ENCODE measurements around the gene ARMH4. TPM values are rescaled to one million over a fixed set of nuclear protein-coding genes. Genes with fewer than 3 reads are reported as not detected.

The ARMH4 gene
- total and polyA plus RNA-seq, 8 donors: 0.11 to 2.7 (median 0.86) TPM

DNA sequence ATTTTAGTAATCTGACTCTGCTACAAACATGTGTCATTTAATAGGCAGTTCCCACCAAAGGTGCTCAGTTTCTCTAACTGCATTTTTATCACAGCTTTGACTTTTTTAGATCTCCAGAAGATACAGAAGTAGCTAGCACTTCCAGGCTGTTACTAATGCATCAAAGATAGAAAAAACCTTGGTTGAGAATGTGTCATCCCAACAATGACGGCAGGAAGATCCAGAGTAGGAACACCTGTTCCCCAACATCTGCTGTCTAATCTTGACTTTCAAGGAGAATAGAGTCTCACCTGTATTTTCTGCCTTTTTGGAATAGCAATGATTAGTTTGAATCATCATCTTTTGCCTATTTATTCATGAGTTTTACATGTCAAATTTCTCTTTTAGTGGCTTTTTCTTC, 45.0 kb downstream of the ARMH4 start:
- H3K27ac ChIP-seq: no peak overlapping the region
- no peak for ATAC-seq
- intact Hi-C loops (cut with DNase I): loop anchor here in 1 of 3 donors (5.0 to 10.0 kb wide), 2 partner anchors 60 to 258 kb away; no protein-coding TSS in a partner anchor
- H3K4me3 ChIP-seq: no peak overlapping the region
- H3K4me1 ChIP-seq: no peaks in the 10 kb centered on the region
- WGBS, 2 donors: 30 to 32% methylated on average over 1 of the region's 1 CpG
- H3K36me3 ChIP-seq: no peaks in the 10 kb centered on the region
- DNase-seq: no peak
- no peak for FAIRE-seq
- TF ChIP-seq, protein P1, sequence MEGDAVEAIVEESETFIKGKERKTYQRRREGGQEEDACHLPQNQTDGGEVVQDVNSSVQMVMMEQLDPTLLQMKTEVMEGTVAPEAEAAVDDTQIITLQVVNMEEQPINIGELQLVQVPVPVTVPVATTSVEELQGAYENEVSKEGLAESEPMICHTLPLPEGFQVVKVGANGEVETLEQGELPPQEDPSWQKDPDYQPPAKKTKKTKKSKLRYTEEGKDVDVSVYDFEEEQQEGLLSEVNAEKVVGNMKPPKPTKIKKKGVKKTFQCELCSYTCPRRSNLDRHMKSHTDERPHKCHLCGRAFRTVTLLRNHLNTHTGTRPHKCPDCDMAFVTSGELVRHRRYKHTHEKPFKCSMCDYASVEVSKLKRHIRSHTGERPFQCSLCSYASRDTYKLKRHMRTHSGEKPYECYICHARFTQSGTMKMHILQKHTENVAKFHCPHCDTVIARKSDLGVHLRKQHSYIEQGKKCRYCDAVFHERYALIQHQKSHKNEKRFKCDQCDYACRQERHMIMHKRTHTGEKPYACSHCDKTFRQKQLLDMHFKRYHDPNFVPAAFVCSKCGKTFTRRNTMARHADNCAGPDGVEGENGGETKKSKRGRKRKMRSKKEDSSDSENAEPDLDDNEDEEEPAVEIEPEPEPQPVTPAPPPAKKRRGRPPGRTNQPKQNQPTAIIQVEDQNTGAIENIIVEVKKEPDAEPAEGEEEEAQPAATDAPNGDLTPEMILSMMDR (IDR thresholded peaks at IDR 0.05): no peak
- H3K27me3 ChIP-seq: no peaks in the 10 kb centered on the region
- H3K9me3 ChIP-seq: no peaks in the 10 kb centered on the region

DNA sequence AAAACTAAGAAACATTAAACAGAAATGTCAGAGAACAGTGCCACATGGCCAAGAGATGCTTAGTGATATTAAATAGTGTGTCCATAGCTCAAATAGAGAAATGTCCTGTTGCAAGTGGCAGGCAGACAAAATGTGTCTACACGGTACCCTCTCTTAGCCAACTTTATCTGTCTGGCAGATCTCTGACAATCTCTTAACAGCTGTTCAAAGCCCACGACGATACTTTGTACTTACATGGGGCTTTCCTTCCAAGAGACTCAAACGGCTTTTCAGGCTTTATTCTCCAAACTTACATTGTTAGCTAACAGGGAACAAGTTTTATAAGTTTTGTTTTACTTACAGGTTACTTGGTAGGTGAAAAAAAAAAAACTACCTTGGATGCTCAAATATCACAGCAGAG, 45.6 kb downstream of the ARMH4 start:
- Histone ChIP-seq H3K36me3 (no peaks in the 10 kb centered on the region), H3K27me3 (no peaks in the 10 kb centered on the region), H3K4me3 (no peak overlapping the region), H3K4me1 (no peaks in the 10 kb centered on the region), H3K9me3 (no peaks in the 10 kb centered on the region), H3K27ac (no peak overlapping the region)
- intact Hi-C loops (cut with DNase I): loop anchor here in 1 of 3 donors (5.0 to 10.0 kb wide), 2 partner anchors 61 to 258 kb away; no protein-coding TSS in a partner anchor
- DNase-seq (no peak), FAIRE-seq (no peak), ATAC-seq (no peak)
- TF ChIP-seq, protein P1 (IDR thresholded peaks at IDR 0.05): no peak
- WGBS, 2 donors: 24 to 27% methylated on average over 4 of the region's 4 CpGs

DNA sequence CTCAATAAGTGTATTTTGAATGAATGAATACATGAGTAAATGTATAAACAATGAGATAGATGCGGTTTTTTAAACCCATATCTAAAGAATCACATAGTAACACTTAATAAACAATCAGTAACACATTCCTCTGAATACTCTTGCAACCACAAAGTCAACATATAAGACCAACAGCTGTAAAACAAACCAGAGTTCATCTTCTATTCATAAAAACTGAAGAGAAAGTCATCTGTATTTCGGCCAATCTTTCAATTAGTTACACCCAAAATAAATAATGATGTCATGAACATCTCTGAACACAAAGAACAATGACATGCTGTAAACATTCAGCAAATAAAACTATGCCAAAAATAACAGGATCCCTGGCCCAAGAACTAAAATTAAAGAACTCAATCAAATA, 47.2 kb downstream of the ARMH4 start:
- intact Hi-C loops (cut with DNase I): loop anchor here in 1 of 3 donors (5.0 to 10.0 kb wide), 2 partner anchors 62 to 260 kb away; no protein-coding TSS in a partner anchor
- no peaks in the 10 kb centered on the region for H3K9me3 ChIP-seq
- no peaks in the 10 kb centered on the region for H3K4me1 ChIP-seq
- no peaks in the 10 kb centered on the region for H3K36me3 ChIP-seq
- H3K27me3 ChIP-seq: no peaks in the 10 kb centered on the region
- H3K27ac ChIP-seq: no peak overlapping the region
- H3K4me3 ChIP-seq: no peak overlapping the region
- no peak for FAIRE-seq
- DNase-seq: no peak
- 23 to 37% methylated on average over 2 of the region's 2 CpGs for WGBS, 2 donors
- ATAC-seq: no peak
- TF ChIP-seq, protein P1 (IDR thresholded peaks at IDR 0.05): no peak

DNA sequence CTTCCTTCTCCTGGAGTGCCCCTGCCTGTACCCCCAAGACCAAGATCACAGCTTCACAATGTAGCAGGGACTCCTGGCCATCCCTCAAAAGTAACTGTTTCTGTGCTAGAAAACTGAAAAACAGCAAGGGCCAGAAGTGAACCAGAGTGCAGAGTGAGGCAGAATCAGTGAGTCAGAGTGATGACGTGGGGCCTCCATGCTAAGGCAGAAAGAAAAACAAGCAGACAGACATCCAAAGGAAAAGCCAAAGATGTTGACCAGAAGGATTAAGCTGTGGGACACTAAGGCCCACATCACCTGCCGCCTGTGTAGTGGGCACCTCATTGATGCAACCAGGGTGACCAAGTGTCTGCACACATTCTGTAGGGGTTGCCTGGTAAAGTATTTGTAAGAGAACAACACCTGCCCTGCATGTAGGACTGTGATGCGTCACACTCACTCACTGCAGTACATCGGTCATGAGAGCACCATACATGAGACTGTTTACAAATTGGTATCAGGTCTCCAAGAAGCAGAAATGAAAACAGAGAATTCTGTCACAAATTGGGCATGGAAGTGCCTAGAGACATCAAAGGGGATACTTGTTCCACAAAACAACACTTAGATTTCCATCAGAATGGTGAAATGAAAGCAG, 51.2 kb downstream of the ARMH4 start:
- H3K4me1 ChIP-seq: no peaks in the 10 kb centered on the region
- H3K27me3 ChIP-seq: no peaks in the 10 kb centered on the region
- ATAC-seq: no peak
- intact Hi-C loops (cut with DNase I): loop anchor here in 1 of 3 donors (10.0 kb wide), 1 partner anchor 264 kb away; no protein-coding TSS in a partner anchor
- DNase-seq: no peak
- H3K27ac ChIP-seq: no peak overlapping the region
- H3K9me3 ChIP-seq: no peaks in the 10 kb centered on the region
- H3K36me3 ChIP-seq: no peaks in the 10 kb centered on the region
- no peak for FAIRE-seq
- 82 to 91% methylated on average over 4 of the region's 4 CpGs for WGBS, 2 donors
- TF ChIP-seq, protein P1 (IDR thresholded peaks at IDR 0.05): no peak
- H3K4me3 ChIP-seq: no peak overlapping the region

DNA sequence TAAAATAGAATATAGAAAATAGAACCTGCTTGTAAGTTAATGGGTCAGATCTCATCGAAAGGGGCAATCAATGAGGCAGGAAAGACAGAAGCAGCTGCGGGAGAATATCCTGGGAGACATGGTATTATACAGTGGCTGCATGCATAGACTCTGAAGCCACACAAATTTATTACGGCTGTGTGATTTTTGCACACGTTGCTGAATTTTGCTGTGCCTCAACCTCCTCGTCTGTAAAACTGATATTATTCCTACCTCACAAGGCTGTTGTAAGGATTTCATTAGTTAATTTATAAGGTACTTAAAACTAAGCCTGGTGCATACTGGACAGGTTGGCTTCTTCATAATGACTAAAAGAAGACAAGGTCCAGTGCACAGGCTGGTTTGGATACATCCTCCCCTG, 52.3 kb downstream of the ARMH4 start:
- Histone ChIP-seq H3K27ac (no peak overlapping the region), H3K4me1 (no peaks in the 10 kb centered on the region), H3K9me3 (no peaks in the 10 kb centered on the region), H3K36me3 (no peaks in the 10 kb centered on the region), H3K27me3 (no peaks in the 10 kb centered on the region), H3K4me3 (no peak overlapping the region)
- DNase-seq (no peak), FAIRE-seq (no peak), ATAC-seq (no peak)
- intact Hi-C loops (cut with DNase I): loop anchor here in 1 of 3 donors (10.0 kb wide), 1 partner anchor 265 kb away; no protein-coding TSS in a partner anchor
- 70 to 87% methylated on average over 5 of the region's 5 CpGs for WGBS, 2 donors
- TF ChIP-seq, protein P1 (IDR thresholded peaks at IDR 0.05): no peak
